Measurements from ENCODE around the gene ZBTB9.

ZBTB9 gene

DNA sequence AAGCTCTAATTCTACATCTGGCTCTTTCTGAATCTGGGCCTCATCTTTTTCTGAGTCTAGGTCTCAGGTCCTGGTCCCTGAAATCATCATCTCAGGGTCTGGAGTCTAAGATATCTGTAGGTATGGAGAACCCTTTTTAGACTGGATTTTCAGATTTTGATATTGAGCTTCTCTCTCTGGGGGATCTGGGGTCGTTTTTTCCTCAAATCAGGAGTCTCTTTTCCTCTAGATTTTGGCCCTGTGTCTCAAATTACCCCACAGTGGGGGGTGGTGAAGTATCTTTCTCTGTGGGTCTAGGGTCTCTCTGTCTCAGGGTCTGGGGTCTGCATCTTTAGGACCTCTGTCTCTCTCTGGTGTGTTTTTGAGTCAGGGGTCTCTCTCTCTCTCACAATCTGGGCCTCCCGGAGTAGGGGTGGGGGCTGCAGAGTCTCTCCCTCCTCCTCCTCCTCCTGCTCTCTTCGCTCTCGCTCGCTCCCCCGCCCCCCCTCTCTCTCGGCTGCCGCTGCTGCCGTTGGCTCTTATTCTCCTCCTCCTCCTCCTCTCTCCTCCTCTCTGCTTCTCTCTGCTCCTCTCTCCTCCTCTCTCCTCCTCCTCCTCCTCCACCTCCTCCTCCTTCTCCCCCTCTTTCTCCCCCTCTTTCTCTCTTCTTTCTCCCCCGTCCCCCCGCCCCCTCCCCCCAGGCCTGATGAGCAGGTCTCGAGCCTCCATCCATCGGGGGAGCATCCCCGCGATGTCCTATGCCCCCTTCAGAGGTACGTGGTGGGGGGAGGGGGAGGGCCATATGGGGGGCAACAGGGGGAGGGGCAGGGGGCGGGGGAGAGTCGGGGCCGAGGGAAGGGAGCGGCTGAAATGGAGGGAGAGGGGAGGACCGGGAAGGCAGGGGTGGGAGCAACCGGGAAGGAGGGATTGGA is 34.5 kb upstream of the ZBTB9 start, which contains the start of gene SYNGAP1:
Gene SYNGAP1, plus strand, starts transcription at position 486 of the 911 bp plus-strand sequence. Its CDS starts 200 bp downstream, at position 686.
- DNase-seq, result peak; percentile 53

DNA sequence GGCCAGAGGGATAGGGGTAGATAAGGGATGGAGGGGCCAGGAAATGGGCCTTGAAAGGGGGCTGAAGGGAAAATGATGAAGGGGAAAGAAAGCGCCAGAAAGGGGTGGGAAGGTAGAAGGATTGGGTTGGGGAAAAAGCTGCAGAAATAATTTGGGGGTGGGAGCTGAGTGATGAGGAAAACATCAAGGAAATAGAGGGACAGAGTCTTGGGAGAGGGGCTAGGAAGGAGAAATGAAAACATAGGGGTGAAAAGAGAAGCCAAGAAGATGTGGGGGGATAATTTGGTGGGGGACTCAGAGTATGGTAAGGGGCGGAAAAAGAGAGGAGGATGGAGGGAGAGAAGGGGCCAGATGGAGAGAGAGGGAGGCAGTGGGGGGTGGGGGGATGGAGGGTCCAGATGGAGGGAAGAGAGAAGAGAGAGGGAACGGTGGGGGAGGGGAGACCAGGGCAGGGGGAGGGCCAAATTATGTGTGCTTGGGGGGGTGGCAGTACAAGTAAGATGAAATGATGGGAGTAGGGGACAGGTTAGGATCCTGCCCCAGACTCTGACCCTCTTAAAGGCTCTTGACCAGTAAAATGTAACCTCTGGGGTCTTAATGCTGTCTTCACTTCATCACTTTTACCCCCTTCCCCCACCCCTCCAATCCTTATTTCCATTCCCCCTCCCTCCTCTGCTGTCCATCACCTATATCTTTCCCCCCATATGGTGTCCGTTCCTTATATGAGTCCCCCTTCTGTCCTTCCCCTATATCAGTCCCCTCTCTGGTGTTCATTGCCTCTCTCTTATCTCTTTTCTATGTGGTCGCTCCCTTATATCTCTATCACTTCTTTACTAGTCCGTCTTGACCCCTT is 33.7 kb upstream of the ZBTB9 start:
- DNase-seq, result no peak

DNA sequence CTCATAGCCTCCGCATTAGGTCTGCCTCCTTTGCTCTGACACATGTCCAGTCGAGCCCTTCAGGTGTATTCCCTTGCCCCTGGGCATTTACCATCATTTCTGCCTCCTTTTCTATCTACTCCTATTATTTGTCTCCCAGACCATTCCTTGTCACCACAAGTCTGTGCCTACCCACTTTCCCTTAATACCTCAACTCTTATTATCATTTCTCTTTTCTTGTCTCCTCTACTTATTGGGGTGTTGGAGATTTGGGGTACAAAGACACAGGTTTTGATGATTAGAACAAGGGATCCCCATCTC is 33.1 kb upstream of the ZBTB9 start:
- no peak for DNase-seq

- DNase-seq, result no peak
Measured at GRCh38 chr6:33423777-33424176, 30.6 kb upstream of the ZBTB9 start.

DNA sequence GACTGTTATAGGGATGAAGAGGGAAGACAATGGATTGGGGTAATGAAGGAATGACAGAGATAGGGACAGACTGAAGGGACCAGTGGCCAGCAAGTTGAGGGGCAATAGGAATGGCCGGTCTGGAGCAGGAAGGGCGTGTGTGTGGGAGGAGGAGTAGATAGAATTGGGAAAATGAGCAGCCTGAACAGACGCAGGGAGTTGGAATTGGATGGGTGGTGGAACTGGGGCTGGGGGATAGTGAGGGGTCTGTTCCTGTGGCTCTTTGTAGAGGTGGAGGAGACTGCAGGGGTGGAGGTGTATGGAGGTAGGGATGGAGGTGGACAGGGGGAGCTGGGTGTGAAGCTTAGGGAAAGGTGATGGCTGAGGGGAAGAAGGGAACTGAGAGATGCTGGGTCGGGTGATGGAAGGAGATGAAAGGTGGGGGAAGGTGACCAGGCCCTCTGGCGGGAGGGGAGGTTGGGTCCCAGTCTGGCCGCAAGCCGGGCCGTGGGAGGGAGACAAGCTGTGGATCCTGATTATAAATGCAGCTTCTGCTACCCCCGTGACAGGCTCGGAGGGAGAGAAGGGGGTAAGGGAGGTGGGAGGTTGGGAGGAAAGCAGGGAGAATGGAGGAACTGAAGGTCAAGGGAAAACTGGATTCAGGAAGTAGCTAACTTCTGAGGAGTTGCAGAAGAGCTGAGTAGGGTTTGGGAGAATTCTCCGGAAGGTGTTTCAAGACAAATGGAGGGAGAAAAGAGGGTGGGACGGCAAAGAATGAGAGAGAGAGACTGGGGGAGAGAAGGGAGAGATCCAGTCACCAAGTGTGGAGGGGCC is 29.3 kb upstream of the ZBTB9 start:
- no peak for DNase-seq

DNA sequence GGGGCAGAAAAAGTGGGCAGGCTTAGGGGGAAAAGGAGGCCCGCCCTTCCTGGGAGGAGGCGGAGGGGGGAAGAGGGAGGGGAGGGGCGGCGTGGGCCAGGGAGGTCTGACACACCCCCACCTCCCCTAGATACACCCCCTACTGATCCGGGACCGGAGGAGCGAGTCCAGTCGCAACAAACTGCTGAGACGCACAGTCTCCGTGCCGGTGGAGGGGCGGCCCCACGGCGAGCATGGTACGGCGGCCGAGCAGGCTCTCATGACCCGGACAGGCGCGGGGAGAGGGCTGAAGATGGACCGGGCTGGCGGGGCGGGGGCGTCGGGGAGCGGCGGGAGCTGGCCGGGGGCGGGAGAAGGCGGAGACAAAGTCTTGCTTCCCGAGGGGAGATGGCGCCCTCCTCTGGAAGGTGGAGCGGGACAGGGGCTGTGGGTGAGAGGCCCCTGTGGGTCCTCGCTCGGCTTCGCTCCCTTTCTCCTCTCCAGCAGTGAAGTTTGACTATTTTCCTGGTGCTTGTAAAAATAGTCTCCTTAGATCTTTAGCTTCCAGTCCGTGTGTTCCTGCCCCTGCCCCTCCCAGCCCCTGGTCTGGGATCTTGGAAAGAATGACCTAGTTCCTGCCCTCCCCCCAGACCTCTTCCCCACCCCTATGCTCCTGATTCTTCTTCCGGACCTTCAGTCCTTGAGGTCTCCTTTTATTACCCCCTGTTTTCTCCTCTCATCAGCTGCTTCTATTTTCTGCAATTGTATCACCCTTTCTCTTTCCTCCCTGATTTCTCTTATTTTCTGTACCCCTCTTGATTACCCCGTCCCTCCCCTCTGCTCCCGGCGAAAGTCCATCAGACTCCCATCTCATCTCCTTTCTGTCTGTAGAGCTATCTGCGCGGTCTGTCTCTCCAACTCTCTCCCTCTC is 28.5 kb upstream of the ZBTB9 start:
- peak; percentile 82 for DNase-seq

GRCh38 chr6:33426590-33427511 is 27.5 kb upstream of the ZBTB9 start:
- no peak for DNase-seq

- peak; percentile 74 for DNase-seq
Measured at GRCh38 chr6:33427585-33428223, 26.7 kb upstream of the ZBTB9 start.

DNA sequence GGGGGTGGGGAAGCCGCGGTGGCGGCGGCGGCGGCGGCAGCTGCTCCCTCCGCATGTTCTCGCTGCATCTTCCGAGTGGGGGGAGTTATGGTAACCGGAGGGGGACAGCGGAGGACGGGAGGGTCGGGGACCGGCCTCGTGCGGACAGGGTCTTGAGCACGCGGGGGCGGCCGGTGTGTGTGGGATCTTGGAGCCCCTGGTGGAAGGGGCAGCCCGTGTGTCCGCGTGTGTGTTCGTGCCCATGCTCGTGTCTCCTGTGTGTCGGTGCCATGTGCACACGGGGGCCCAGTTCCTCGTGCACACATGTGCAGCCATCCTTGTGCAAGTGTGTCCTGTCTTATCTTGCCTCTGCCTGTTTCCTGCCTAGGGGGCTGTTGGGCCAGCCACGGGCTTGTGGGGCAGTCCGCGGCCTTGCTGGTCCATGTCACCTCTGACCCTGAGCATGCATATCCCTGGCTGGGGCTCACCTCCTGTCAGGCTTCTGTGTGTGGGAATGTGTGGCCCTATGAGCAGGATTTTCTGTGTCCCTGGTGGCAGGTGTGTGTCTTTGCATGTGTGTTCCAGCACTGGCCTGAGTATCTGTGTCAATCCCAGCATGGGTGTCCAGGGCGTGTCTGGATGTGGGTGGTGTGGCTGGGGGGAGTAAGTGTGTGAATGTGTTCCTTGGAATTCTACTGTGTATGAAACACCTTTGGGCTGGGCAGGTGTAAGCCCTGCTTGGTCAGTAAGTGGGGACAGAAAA is 26.0 kb upstream of the ZBTB9 start:
- peak; percentile 50 for DNase-seq

DNA sequence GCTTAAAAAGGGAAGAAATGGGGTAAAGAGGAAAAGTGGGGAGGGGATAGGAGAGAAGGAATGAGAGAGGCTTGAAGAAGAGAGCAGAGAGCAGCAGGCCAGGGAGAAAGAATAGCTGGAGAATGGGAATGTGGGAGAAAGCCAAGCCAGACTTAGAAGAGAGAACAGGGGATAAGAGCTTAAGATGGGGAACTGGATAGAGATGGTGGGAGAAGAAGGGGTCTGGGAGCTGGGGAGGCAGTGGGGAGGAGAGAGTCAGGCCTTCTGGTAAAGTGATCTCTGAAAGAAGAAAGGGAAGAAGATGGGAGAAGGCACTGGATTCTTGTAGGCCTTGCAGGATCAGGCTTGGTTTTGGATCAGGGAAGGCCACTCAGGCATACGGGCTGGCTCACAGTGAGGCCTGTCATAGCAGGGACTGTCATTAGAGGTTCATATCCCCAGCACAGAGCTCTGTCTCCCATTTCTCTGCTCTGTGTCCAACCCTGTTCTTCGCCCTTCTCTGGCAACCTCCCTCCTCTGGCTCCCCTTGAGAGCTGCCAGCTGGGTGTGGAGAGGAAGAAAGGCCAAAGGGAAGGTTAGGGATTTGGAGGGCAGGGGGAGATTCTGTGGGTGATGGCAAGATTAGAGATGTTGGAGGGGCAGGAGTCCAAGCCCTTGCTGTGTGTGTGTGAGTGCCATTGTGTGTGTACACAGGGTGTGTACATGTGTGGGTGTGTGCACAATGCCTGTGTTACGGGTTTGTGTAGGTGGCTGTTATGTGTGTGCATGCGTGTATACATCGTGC is 25.2 kb upstream of the ZBTB9 start:
- DNase-seq, result no peak

- no peak for DNase-seq
Measured at GRCh38 chr6:33429750-33430052, 24.7 kb upstream of the ZBTB9 start.

DNA sequence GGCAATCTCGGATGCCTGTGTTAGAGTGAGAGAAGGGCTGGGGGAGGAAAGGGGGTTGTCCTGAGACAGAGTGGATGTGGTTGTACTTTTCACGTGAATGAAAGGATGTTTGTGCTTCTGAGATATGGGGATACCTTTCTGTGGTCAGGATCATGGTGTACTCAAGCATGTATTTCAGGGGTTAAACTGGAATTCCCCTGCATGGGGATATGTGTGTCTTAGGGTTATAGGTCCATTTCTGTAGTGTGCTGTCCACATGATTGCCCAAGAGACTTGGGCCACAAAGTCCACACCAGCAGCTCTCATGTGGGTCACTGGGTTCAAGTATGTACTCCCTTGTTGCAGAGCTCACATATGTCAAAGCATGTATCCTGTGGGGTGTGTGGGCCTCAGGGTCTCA is 24.0 kb upstream of the ZBTB9 start:
- no peak for DNase-seq

DNA sequence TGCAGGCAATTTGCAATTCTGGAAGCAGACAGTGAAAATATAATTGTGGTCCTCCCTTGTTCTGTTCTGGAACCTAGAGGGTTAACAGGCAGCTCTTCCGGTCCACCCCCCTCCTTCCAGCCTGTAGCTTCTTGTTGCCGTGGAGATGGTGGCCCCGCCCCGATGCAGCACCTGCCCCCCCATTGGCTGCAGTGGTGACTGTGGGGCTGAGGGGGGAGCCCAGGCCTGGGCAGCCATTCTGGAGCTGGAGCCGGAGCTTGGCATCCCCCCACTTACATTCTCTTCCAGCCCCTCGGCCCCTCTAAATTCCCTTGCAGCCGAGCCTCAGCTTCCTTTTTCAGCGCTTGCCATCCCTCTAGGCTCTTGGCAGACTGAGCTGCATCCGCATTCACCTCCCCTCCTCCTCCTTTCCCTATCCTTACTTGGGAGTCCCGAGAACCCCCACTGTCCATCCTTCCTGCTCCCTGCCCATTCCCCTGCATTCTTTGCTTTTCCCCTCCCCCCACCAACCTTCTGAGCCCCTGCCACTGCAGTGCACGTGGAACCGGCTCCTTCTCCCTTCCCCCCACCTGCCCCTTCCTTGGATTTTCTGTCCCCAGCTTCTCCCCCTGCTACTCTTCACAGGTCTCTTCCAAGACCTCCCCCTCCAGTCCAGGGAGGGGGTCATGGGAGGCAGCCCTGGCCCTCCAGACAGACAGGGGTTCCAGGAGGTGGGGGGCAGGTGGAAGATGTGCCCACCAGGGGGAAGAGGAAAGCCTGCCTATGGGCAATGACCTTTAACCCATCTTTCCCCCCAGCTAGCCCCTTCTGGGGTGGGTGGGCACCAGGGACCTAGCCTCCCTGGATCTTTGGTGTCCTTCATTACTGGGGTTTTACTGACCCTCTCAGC is 23.1 kb upstream of the ZBTB9 start:
- peak; percentile 82 for DNase-seq

- no peak for DNase-seq
Measured at GRCh38 chr6:33431880-33432541, 22.4 kb upstream of the ZBTB9 start.

DNA sequence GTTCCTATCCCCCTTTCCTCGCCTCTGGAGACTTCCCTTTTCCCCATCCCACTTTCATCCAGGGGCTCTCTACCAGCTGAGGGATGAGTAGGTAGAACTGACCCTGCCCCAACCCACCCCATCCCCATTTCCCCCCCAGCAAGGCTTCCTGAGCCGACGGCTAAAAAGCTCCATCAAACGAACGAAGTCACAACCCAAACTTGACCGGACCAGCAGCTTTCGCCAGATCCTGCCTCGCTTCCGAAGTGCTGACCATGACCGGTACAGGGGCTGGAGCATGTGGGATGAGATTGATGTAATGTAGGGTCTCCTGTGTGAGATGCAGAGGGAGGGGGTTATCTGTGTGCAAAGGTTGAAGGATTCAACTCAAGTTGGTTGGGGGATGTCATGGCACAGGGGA is 21.8 kb upstream of the ZBTB9 start:
- DNase-seq, result no peak

GRCh38 chr6:33433001-33433543 is 21.3 kb upstream of the ZBTB9 start:
- no peak for DNase-seq
